Lower lobe of right lung (tissue), 2 donors: ENCODE data around the gene HELZ. TPM values are rescaled to one million over a fixed set of nuclear protein-coding genes. Genes with fewer than 3 reads are reported as not detected.

Experiments
- ATAC-seq, 2 donors: fragments of 200-7000 bp; cut with Tn5 transposase; one replicate each; pipeline ENCODE4 v1.9.1; 2020 to 2022; ENCODE audit warnings: mild to moderate bottlenecking in 2 of 2, moderate library complexity in 2 of 2
- DNase-seq: peaks from one replicate; pipeline ENCODE4 v3.0.0-alpha.2; 2020
- H3K27ac ChIP-seq: fragments of 200-600 bp; one replicate; pipeline ENCODE4 v1.8.0; 2022
- H3K27me3 ChIP-seq: fragments of 200-600 bp; one replicate; pipeline ENCODE4 v1.8.0; 2022; ENCODE audit warnings: low read depth
- H3K36me3 ChIP-seq: fragments of 200-600 bp; one replicate; pipeline ENCODE4 v1.8.0; 2022; ENCODE audit warnings: mild to moderate bottlenecking
- H3K4me1 ChIP-seq: fragments of 200-600 bp; one replicate; pipeline ENCODE4 v1.8.0; 2022
- H3K4me3 ChIP-seq: fragments of 200-600 bp; one replicate; pipeline ENCODE4 v1.8.0; 2022; ENCODE audit warnings: mild to moderate bottlenecking
- H3K9me3 ChIP-seq: fragments of 200-600 bp; one replicate; pipeline ENCODE4 v1.8.0; 2022
- CTCF ChIP-seq: fragments of 200-600 bp; IDR thresholded peaks from one replicate; pipeline ENCODE4 v1.8.0; 2022; ENCODE audit warnings: antibody characterized with exemption, mild to moderate bottlenecking
- intact Hi-C: fragments of 100-400 bp; cut with DNase I; formaldehyde crosslinking; loops from one replicate; pipeline ENCODE4 v1.11.0; 2022
- total RNA-seq: library from RNA; stranded (reverse); fragmentation: NEBNext Ultra II Directional; extraction: Animal tissue kit (Norgen Biotek cat#: 25700); gene quantifications from one replicate; pipeline ENCODE4 v1.2.1, GENCODE V29; 2021
- donor health status: DM: no; HTN: yes; CAD: no; lungs with severe emphysema.

Gene HELZ
- total RNA-seq, 1 donor from 2014 or later: 68.9 TPM

- no peak for DNase-seq
Measured at GRCh38 chr17:67180275-67180674, 64.7 kb downstream of the HELZ start.

GRCh38 chr17:67178555-67178954 lies 66.4 kb downstream of the HELZ start:
- TF ChIP-seq CTCF: no peak
- Histone ChIP-seq H3K27ac (no peak overlapping the region), H3K4me1 (no peaks in the 10 kb centered on the region), H3K27me3 (no peaks in the 10 kb centered on the region), H3K4me3 (no peak overlapping the region), H3K9me3 (no peaks in the 10 kb centered on the region), H3K36me3 (peaks cover 55% of the 10 kb centered on the region)
- intact Hi-C loops: no loop called here
- DNase-seq: no peak
- ATAC-seq: no peak

More at GRCh38 chr17:67180275-67180674, 64.7 kb downstream of the HELZ start:
- Histone ChIP-seq H3K4me3 (no peak overlapping the region), H3K4me1 (no peaks in the 10 kb centered on the region), H3K36me3 (peaks cover 40% of the 10 kb centered on the region), H3K27me3 (no peaks in the 10 kb centered on the region), H3K27ac (no peak overlapping the region), H3K9me3 (no peaks in the 10 kb centered on the region)
- intact Hi-C loops: no loop called here
- no peak for TF ChIP-seq CTCF
- no peak for ATAC-seq

- no peak overlapping the region for H3K27ac ChIP-seq
- no peak for ATAC-seq
- no peak for DNase-seq
- no peaks in the 10 kb centered on the region for H3K9me3 ChIP-seq
- H3K4me1 ChIP-seq: no peaks in the 10 kb centered on the region
- H3K27me3 ChIP-seq: no peaks in the 10 kb centered on the region
- no peak overlapping the region for H3K4me3 ChIP-seq
- no peak for TF ChIP-seq CTCF
- intact Hi-C loops: no loop called here
- peaks cover 57% of the 10 kb centered on the region for H3K36me3 ChIP-seq
Measured at GRCh38 chr17:67177732-67178131, 67.3 kb downstream of the HELZ start.

GRCh38 chr17:67174190-67174589 lies 70.8 kb downstream of the HELZ start:
- intact Hi-C loops: no loop called here
- H3K4me3 ChIP-seq: no peak overlapping the region
- peaks cover 61% of the 10 kb centered on the region for H3K36me3 ChIP-seq
- no peak for TF ChIP-seq CTCF
- no peak overlapping the region for H3K27ac ChIP-seq
- ATAC-seq (no peak), DNase-seq (no peak)
- no peaks in the 10 kb centered on the region for H3K27me3 ChIP-seq
- no peaks in the 10 kb centered on the region for H3K4me1 ChIP-seq
- no peaks in the 10 kb centered on the region for H3K9me3 ChIP-seq

GRCh38 chr17:67171560-67171959 lies 73.4 kb downstream of the HELZ start:
- intact Hi-C loops: no loop called here
- H3K27me3 ChIP-seq: no peaks in the 10 kb centered on the region

More at GRCh38 chr17:67171560-67171959, 73.4 kb downstream of the HELZ start:
- H3K9me3 ChIP-seq: no peaks in the 10 kb centered on the region
- peaks cover 56% of the 10 kb centered on the region for H3K36me3 ChIP-seq
- no peak overlapping the region for H3K4me3 ChIP-seq
- H3K4me1 ChIP-seq: no peaks in the 10 kb centered on the region
- no peak for DNase-seq
- no peak for TF ChIP-seq CTCF
- H3K27ac ChIP-seq: no peak overlapping the region
- no peak for ATAC-seq
